ENCODE measurements around the gene LAPTM5. TPM values are rescaled to one million over a fixed set of nuclear protein-coding genes. Genes with fewer than 3 reads are reported as not detected.

The LAPTM5 gene, protein sequence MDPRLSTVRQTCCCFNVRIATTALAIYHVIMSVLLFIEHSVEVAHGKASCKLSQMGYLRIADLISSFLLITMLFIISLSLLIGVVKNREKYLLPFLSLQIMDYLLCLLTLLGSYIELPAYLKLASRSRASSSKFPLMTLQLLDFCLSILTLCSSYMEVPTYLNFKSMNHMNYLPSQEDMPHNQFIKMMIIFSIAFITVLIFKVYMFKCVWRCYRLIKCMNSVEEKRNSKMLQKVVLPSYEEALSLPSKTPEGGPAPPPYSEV
- not detected in 2 replicates for total RNA-seq (2014; rRNA removed; shearing (Covaris generic))

DNA sequence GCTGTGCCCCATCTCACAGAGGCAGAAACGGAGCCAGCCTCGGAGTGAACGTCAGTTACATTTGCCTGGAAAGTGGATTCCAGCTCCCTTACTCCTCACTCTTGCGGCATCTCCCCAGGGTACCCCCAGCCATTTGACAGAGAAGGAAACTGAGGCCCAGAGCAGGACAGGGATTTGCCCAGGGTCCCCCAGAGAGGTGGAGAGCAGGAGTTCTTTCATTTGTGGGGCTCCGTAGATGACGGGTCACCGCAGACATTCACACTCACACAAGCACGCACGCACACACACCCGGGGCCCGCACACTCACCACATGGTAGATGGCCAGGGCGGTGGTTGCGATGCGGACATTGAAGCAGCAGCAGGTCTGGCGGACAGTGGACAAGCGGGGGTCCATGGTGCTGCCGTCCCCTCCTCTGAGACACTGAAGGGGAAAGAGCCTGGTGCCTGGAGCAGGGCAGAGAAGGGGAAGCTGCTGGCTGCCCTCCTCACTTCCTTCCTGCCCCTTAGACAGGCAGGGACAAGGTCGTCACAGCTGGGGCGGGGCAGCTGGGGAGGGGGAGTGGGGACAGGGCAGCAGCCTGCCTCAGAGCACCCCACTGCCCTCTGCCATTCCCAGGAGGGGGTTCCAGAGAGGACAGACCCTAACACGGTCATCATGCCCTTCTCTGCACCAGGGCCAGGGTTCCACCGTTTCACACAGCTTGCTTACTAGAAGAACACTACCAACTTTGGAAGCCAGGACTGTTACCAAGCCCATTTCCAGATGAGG lies at the start of gene LAPTM5:
TSS of gene LAPTM5 (minus strand) at position 423 of the 769 bp plus-strand sequence. CDS start at position 394, 29 bp downstream.
- no peak for DNase-seq (ENCODE audit: low read depth in 1 of 2, low spot score in 2 of 2)
- H3K27ac ChIP-seq: peak within 1 kb of the TSS; percentile 38
- no peaks in the 10 kb centered on the region for H3K36me3 ChIP-seq
- H3K9me3 ChIP-seq (replicated peaks): no peaks in the 10 kb centered on the region
- H3K4me3 ChIP-seq: no peak within 1 kb of the TSS
- peaks cover 14% of the 10 kb centered on the region for H3K4me1 ChIP-seq (replicated peaks)
- no peaks in the 10 kb centered on the region for H3K27me3 ChIP-seq (replicated peaks)

DNA sequence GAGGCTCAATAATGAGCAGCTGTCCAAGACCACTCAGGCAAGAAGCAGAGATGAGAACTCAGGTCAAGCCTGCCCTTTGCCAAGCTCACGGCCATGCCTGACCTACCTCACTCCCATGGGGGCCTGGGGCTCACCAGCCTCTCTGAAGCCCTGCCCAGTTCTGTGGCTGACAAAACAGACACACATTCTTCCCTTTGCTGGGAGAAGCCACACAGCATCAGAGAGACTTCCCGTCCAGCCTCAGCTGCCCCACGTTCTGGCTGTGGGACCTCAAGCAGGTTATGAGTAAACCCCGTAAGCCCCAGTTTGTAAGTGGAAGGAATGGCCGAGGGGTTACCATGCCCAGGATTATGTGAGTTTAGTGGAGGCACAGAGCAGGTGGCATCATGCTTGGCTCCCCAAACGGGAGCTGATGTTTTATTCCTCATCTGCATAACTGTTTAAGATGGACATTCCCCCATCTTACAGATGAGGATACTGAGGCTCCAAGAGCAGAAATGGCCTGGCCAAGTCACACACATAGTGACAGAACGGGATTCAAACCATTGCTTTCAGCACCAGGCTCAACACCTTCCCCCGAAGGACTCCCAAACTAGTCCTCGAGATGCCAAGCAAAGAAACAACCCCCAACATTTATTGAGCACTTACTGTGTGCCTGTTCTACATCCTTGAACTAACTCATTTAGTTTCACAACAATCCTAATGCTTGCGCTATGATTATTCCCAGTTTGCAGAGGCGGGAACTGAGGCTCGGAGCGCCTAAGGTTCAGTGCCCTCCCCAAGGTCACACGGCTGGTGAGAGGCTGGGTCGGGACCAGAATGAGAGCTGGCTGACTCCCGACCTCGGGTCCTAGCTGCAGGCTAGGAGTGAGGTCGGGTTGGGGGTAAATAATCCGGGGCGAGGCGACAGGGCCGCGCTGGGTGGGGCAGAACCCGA lies 49.1 kb upstream of the LAPTM5 start:
- Histone ChIP-seq H3K4me1 (replicated peaks) (peaks cover 45% of the 10 kb centered on the region), H3K36me3 (no peaks in the 10 kb centered on the region), H3K9me3 (replicated peaks) (no peaks in the 10 kb centered on the region), H3K4me3 (no peak overlapping the region), H3K27me3 (replicated peaks) (no peaks in the 10 kb centered on the region), H3K27ac (no peak overlapping the region)
- no peak for DNase-seq (ENCODE audit: low read depth in 1 of 2, low spot score in 2 of 2)

DNA sequence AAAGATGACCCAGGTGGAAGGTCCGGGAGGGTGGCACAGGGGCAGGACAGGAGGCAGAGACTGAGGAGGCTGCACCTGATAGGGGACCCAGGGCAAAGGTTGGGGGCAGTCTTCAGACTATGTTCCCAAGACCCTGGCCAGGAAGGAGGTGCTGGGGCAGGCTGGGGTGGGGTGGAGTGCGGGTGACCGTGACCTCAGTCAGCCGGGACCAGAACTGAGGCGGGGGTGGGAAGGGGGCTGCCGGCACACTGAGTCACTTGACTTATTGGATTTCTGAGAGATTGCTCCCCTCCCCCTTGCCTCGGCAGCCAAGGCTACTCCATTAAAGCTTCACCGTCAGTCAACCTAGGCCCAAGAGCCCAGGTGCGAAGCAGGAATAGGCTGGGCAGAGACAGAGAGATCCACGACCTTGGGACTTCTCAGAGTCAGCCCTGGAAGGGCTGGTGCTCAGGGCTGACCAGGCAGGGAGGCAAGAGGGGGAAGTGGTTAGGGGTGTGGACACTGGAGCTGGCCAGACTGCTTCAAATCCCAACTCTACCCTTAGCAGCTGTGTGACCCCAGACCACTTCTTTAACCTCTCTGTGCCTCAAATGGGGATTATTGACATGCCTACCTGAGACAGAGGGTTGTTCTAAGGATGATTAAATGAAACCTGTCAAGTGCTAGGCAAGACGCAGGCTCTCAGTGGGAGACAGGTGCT lies 47.9 kb upstream of the LAPTM5 start:
- DNase-seq (ENCODE audit: low read depth in 1 of 2, low spot score in 2 of 2): no peak
- Histone ChIP-seq H3K27ac (no peak overlapping the region), H3K9me3 (replicated peaks) (no peaks in the 10 kb centered on the region), H3K4me3 (no peak overlapping the region), H3K27me3 (replicated peaks) (no peaks in the 10 kb centered on the region), H3K36me3 (no peaks in the 10 kb centered on the region), H3K4me1 (replicated peaks) (peaks cover 37% of the 10 kb centered on the region)

DNA sequence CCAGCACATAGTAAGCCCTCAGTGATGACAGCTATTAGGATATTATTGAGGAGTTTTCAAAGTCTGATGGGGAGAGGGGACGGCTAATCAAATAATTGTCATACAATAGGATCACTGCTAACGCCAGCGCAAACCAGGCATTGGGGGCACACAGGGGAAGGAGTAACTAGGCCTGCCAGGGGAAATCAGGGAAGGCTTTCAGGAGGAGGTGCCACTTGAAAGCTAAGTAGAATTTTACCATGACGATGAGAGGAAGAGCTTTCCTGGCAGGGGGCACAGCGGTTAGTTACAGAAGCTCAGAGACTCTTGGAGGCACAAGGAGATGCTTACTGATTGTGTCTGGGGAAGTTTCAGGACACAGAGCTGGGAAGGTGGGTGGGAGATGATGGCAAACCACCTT lies 47.2 kb upstream of the LAPTM5 start:
- no peak overlapping the region for H3K4me3 ChIP-seq
- H3K27ac ChIP-seq: no peak overlapping the region
- H3K27me3 ChIP-seq (replicated peaks): no peaks in the 10 kb centered on the region

DNA sequence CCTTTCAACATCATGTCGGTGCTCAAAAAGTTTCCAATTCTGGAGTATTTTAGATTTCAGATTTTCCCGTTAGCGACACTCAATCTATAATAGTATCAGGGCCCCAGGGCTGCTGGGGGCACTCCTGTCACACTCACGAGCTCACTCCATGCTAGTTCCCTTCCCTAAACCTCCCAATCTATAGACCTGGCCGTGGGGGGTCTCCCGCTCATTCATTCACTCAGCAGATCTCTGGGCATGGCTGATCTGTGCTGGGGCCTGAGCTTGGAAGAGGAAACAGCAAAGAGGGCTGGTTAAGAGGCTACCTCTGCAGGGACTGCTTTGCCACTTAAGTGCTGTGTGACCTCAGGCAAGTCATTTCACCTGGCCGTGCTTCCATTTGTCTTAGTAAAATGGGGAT lies 46.8 kb upstream of the LAPTM5 start:
- H3K4me3 ChIP-seq: no peak overlapping the region
- H3K9me3 ChIP-seq (replicated peaks): no peaks in the 10 kb centered on the region
- no peaks in the 10 kb centered on the region for H3K36me3 ChIP-seq
- H3K4me1 ChIP-seq (replicated peaks): peaks cover 26% of the 10 kb centered on the region
- H3K27ac ChIP-seq: no peak overlapping the region
- DNase-seq (ENCODE audit: low read depth in 1 of 2, low spot score in 2 of 2): no peak
- no peaks in the 10 kb centered on the region for H3K27me3 ChIP-seq (replicated peaks)

More for the DNA sequence above, 47.2 kb upstream of the LAPTM5 start:
- H3K4me1 ChIP-seq (replicated peaks): peaks cover 31% of the 10 kb centered on the region
- no peaks in the 10 kb centered on the region for H3K36me3 ChIP-seq
- H3K9me3 ChIP-seq (replicated peaks): no peaks in the 10 kb centered on the region
- DNase-seq (ENCODE audit: low read depth in 1 of 2, low spot score in 2 of 2): no peak

DNA sequence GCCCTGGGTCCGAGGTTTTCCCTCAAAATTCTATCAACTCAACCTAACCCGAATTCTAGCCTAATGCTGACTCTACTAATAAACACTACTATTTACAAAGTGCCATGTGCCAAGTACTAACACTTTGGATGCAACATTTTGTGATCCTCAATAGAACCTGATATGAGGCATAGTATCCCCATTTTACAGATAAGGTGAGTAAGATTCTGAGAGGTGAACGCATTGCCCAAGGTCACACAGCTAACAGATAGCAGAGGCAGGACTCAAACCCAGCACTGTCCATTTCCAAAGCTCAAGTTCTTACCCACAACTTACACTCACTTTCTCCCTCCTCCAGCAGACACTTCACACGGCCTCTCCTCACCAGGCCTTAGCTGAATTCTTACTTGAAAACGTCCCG lies 46.0 kb upstream of the LAPTM5 start:
- Histone ChIP-seq H3K4me3 (no peak overlapping the region), H3K4me1 (replicated peaks) (peaks cover 19% of the 10 kb centered on the region), H3K27me3 (replicated peaks) (no peaks in the 10 kb centered on the region), H3K27ac (no peak overlapping the region), H3K36me3 (no peaks in the 10 kb centered on the region), H3K9me3 (replicated peaks) (no peaks in the 10 kb centered on the region)
- DNase-seq (ENCODE audit: low read depth in 1 of 2, low spot score in 2 of 2): no peak

DNA sequence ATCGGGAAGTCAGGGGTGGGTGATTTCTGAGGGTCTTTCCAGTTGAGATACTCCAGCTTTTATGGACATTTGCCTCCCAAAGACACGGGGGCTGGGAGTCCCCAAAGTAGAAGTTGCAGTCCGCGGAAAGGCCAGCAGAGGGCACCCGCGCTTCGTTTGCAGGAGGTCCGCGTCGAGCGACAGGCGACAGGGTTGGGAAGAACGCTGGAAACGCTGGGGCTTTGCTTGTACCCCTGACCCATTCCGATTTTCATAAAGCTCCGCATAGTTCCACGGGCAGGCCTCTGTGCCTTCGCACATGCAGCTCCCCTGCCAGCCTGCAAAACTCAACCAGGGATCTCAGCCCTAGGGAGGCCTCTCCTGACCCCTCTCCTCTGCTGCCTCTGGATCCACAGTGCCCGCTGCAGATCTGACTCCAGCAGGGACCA lies 44.2 kb upstream of the LAPTM5 start:
- Histone ChIP-seq H3K9me3 (replicated peaks) (no peaks in the 10 kb centered on the region), H3K27ac (no peak overlapping the region), H3K36me3 (no peaks in the 10 kb centered on the region), H3K4me1 (replicated peaks) (peaks cover 15% of the 10 kb centered on the region), H3K27me3 (replicated peaks) (no peaks in the 10 kb centered on the region), H3K4me3 (no peak overlapping the region)
- peak; percentile 79 to 83 for DNase-seq (ENCODE audit: low read depth in 1 of 2, low spot score in 2 of 2)

DNA sequence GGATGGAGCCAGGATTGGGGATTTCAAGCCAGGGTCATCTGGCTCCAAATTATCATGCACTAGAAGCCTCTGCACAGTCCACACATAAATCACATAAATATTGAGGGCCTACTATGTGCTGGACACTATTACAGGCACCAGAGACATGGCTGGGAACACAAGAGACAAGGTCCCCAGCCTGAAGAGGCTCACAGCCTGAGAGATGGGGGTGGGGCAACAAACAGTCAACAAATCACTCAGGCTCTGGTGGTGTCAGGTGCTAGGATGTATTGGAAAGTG lies 41.6 kb upstream of the LAPTM5 start:
- H3K9me3 ChIP-seq (replicated peaks): no peaks in the 10 kb centered on the region
- H3K4me1 ChIP-seq (replicated peaks): peaks cover 15% of the 10 kb centered on the region
- no peak for DNase-seq (ENCODE audit: low read depth in 1 of 2, low spot score in 2 of 2)
- H3K36me3 ChIP-seq: no peaks in the 10 kb centered on the region
- H3K27ac ChIP-seq: no peak overlapping the region
- no peaks in the 10 kb centered on the region for H3K27me3 ChIP-seq (replicated peaks)
- no peak overlapping the region for H3K4me3 ChIP-seq

DNA sequence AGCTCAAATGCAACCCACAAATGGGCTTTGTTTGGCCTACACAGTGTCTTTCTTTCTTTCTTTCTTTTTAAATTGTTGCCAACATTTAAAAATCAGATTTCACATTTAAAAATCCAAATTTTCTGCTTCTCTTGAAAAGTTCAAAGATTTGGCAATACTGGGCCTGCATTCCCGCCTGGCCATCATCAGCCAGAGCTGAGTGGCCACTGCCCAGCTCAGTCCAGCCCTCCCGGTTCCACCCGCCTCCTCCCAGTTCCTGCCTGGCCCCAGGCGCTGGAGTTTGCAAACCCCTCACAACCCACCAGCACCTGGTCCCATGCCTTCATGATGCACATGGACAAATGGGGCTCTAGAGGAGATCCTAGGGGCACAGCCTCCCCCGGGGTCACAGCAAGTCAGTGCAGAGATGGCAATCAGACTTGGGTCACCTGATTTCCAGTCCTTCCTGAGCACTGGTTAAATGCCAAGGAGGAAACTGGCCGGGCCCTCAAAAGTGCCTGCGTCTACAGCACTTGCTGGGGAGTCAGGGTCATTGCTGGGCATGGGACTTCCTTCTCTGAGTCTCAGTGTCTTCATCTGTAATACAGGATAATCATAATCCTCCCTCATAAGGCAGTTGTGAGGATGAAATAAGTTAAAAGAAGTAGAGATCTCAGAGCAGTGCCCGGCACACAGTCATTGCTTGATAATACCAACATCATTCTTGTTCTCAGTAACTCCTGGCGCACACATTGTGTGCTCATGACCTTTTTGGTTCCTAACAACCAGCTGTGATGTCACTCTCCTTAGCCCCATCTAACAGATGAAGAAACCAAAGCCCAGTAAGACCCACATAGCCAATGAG lies 41.0 kb upstream of the LAPTM5 start:
- peaks cover 15% of the 10 kb centered on the region for H3K4me1 ChIP-seq (replicated peaks)
- no peaks in the 10 kb centered on the region for H3K9me3 ChIP-seq (replicated peaks)
- H3K27me3 ChIP-seq (replicated peaks): no peaks in the 10 kb centered on the region
- no peaks in the 10 kb centered on the region for H3K36me3 ChIP-seq
- H3K27ac ChIP-seq: no peak overlapping the region
- H3K4me3 ChIP-seq: no peak overlapping the region
- DNase-seq (ENCODE audit: low read depth in 1 of 2, low spot score in 2 of 2): no peak

DNA sequence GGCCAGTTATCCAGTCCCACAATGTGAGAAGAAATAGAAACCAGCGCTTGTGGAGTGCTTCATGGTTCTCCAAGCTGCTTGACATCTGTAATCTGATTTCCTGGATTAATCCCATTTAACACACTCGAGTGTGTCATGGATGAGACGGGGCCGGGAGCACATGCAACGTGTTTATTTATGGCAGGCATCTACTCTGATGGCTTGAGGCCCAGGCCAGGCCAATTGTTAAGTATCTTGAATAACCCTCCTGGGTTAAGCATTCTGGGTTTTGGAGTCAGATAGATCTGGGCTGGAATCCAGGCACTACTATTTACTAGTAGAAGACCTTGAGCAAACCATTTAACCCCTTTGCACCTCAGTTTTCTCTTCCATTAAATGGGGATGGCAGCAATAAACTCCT lies 37.5 kb upstream of the LAPTM5 start:
- Histone ChIP-seq H3K27me3 (replicated peaks) (no peaks in the 10 kb centered on the region), H3K4me3 (no peak overlapping the region), H3K9me3 (replicated peaks) (no peaks in the 10 kb centered on the region), H3K4me1 (replicated peaks) (peaks cover 10% of the 10 kb centered on the region), H3K27ac (no peak overlapping the region), H3K36me3 (no peaks in the 10 kb centered on the region)
- no peak for DNase-seq (ENCODE audit: low read depth in 1 of 2, low spot score in 2 of 2)

DNA sequence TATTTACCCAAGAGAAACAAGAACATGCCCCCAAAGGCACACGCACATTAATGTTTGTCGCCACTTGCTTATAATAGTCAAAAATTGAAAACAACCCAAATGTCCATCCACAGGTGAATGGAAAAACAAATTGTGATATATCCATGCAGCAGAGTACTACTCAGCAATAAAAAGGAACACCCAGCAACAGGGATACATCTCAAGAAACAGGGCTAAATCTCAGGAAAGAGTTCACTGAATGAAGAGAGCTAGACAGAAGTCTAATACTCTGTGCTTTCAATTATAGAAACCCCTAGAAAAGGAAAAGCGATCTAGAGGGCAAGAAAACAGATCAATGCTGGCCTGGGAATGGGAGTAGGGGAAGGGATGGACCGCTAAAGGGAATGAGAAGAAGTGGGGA lies 36.7 kb upstream of the LAPTM5 start:
- H3K27me3 ChIP-seq (replicated peaks): no peaks in the 10 kb centered on the region
- H3K4me3 ChIP-seq: no peak overlapping the region
- no peak overlapping the region for H3K27ac ChIP-seq
- H3K4me1 ChIP-seq (replicated peaks): peaks cover 10% of the 10 kb centered on the region
- H3K36me3 ChIP-seq: no peaks in the 10 kb centered on the region
- DNase-seq (ENCODE audit: low read depth in 1 of 2, low spot score in 2 of 2): no peak
- no peaks in the 10 kb centered on the region for H3K9me3 ChIP-seq (replicated peaks)

DNA sequence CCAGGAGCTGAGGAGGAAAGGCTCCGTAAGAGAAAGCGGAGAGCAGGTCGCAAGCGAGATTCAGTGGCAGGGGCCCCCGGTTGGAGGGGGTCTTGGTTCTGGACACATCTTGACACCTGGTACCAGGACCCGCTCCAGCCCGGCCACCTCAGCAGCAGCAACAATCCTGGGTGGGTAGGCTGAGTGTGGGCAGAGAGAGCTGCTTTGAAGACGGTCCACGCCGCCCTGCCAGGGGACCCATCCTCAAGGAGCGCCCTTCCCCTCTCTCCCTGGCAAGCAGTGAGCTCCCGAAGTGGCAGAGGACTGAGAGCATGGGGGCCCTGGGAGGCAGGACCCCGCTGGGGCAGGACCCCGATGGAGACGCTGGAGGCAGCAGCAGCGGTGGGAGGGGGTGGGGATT lies 35.6 kb upstream of the LAPTM5 start:
- Histone ChIP-seq H3K27ac (no peak overlapping the region), H3K36me3 (no peaks in the 10 kb centered on the region), H3K9me3 (replicated peaks) (no peaks in the 10 kb centered on the region), H3K4me1 (replicated peaks) (peaks cover 6% of the 10 kb centered on the region), H3K27me3 (replicated peaks) (no peaks in the 10 kb centered on the region), H3K4me3 (no peak overlapping the region)
- DNase-seq (ENCODE audit: low read depth in 1 of 2, low spot score in 2 of 2): no peak

DNA sequence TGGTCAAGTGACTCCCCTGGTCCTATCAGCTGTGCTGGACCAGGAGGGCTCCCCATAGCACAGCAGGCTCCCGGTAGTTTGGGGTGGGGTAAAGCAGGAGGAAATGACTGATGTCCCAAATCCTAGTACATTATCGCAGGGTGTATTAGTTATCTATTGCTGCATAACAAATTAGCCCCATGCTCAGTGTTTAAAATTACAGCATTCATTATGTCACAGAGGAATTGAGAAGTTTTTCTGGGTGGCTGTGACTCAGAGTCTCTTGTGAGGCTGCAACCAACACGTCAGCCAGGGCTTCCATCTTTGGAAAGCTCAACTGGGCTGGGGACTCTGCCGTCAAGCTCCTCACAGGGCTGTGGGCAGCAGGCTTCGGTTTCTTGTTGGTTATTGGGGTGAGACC lies 34.3 kb upstream of the LAPTM5 start:
- Histone ChIP-seq H3K27ac (no peak overlapping the region), H3K36me3 (no peaks in the 10 kb centered on the region), H3K27me3 (replicated peaks) (no peaks in the 10 kb centered on the region), H3K4me1 (replicated peaks) (peaks cover 10% of the 10 kb centered on the region), H3K4me3 (no peak overlapping the region), H3K9me3 (replicated peaks) (no peaks in the 10 kb centered on the region)
- DNase-seq (ENCODE audit: low read depth in 1 of 2, low spot score in 2 of 2): no peak

All from SJSA1 (cell line).